Measurements from ENCODE around the gene VANGL1. TPM values are rescaled to one million over a fixed set of nuclear protein-coding genes. Genes with fewer than 3 reads are reported as not detected.
A peak's percentile ranks its signal among the peaks of the same experiment; 100 is the strongest.

Gene VANGL1
- total RNA-seq, 2 experiments from 2014 or later = 16.4 to 19.3 TPM

- no peaks in the 10 kb centered on the region for H3K27me3 Mint-ChIP-seq
- peak; percentile 47 for DNase-seq
- peaks cover 15% of the 10 kb centered on the region for H3K36me3 Mint-ChIP-seq (ENCODE audit: low read depth)
- POLR2A ChIA-PET = no interaction called here
- no peak overlapping the region for H3K27ac Mint-ChIP-seq
- H3K4me1 Mint-ChIP-seq = peaks cover 7% of the 10 kb centered on the region
- H3K9me3 Mint-ChIP-seq = no peaks in the 10 kb centered on the region
- H3K4me3 Mint-ChIP-seq = no peak overlapping the region
- CTCF ChIA-PET = no interaction called here
These were observed 7.2 kb downstream of the VANGL1 start for GRCh38 chr1:115648717-115649691.

- H3K9me3 Mint-ChIP-seq = no peaks in the 10 kb centered on the region
- peaks cover 9% of the 10 kb centered on the region for H3K4me1 Mint-ChIP-seq
- DNase-seq = no peak
- H3K36me3 Mint-ChIP-seq (ENCODE audit: low read depth) = peaks cover 17% of the 10 kb centered on the region
- ChIA-PET CTCF (no interaction called here), POLR2A (no interaction called here)
- H3K4me3 Mint-ChIP-seq = no peak overlapping the region
- H3K27ac Mint-ChIP-seq = no peak overlapping the region
- H3K27me3 Mint-ChIP-seq = no peaks in the 10 kb centered on the region
These were observed 8.2 kb downstream of the VANGL1 start for GRCh38 chr1:115649964-115650363.

- H3K4me1 Mint-ChIP-seq = peaks cover 16% of the 10 kb centered on the region
- no peak overlapping the region for H3K27ac Mint-ChIP-seq
- peaks cover 24% of the 10 kb centered on the region for H3K36me3 Mint-ChIP-seq (ENCODE audit: low read depth)
- POLR2A ChIA-PET = no interaction called here
- CTCF ChIA-PET = no interaction called here
- no peaks in the 10 kb centered on the region for H3K9me3 Mint-ChIP-seq
- no peak overlapping the region for H3K4me3 Mint-ChIP-seq
- DNase-seq = no peak
- H3K27me3 Mint-ChIP-seq = no peaks in the 10 kb centered on the region
These were observed 9.2 kb downstream of the VANGL1 start for GRCh38 chr1:115650961-115651360.

- H3K9me3 Mint-ChIP-seq = no peaks in the 10 kb centered on the region
- no peak overlapping the region for H3K4me3 Mint-ChIP-seq
- POLR2A ChIA-PET = no interaction called here
These were observed 9.6 kb downstream of the VANGL1 start for GRCh38 chr1:115651391-115651790.

GRCh38 chr1:115652236-115652788 is 10.5 kb downstream of the VANGL1 start:
- POLR2A ChIA-PET = no interaction called here
- no peak overlapping the region for H3K27ac Mint-ChIP-seq
- no peak overlapping the region for H3K4me3 Mint-ChIP-seq
- DNase-seq = no peak
- CTCF ChIA-PET = interaction anchor here (2.5 kb wide), 1 partner anchor 11 kb away, joined by 8 read pairs; no protein-coding TSS in a partner anchor
- no peaks in the 10 kb centered on the region for H3K9me3 Mint-ChIP-seq
- no peaks in the 10 kb centered on the region for H3K27me3 Mint-ChIP-seq
- H3K4me1 Mint-ChIP-seq = peaks cover 26% of the 10 kb centered on the region
- H3K36me3 Mint-ChIP-seq (ENCODE audit: low read depth) = peaks cover 29% of the 10 kb centered on the region

More at GRCh38 chr1:115651391-115651790, 9.6 kb downstream of the VANGL1 start:
- H3K36me3 Mint-ChIP-seq (ENCODE audit: low read depth) = peaks cover 24% of the 10 kb centered on the region
- H3K27me3 Mint-ChIP-seq = no peaks in the 10 kb centered on the region
- H3K27ac Mint-ChIP-seq = no peak overlapping the region
- no peak for DNase-seq
- peaks cover 20% of the 10 kb centered on the region for H3K4me1 Mint-ChIP-seq
- CTCF ChIA-PET = no interaction called here

- H3K4me3 Mint-ChIP-seq = no peak overlapping the region
- no peak for DNase-seq
- H3K27ac Mint-ChIP-seq = no peak overlapping the region
- peaks cover 26% of the 10 kb centered on the region for H3K4me1 Mint-ChIP-seq
- H3K36me3 Mint-ChIP-seq (ENCODE audit: low read depth) = peaks cover 43% of the 10 kb centered on the region
- H3K9me3 Mint-ChIP-seq = no peaks in the 10 kb centered on the region
- POLR2A ChIA-PET = no interaction called here
- no peaks in the 10 kb centered on the region for H3K27me3 Mint-ChIP-seq
- CTCF ChIA-PET = interaction anchor here (0.6 to 2.5 kb wide), 2 partner anchors 9 to 1022 kb away, joined by 3 to 8 read pairs; no protein-coding TSS in a partner anchor
These were observed 12.4 kb downstream of the VANGL1 start for GRCh38 chr1:115654125-115654524.

- Mint-ChIP-seq H3K36me3 (ENCODE audit: low read depth) (peaks cover 49% of the 10 kb centered on the region), H3K4me1 (peaks cover 26% of the 10 kb centered on the region), H3K9me3 (no peaks in the 10 kb centered on the region), H3K4me3 (no peak overlapping the region), H3K27me3 (no peaks in the 10 kb centered on the region), H3K27ac (peak overlapping the region; percentile 22)
- ChIA-PET CTCF (interaction anchor here (0.6 to 2.5 kb wide), 2 partner anchors 9 to 1023 kb away, joined by 3 to 8 read pairs; no protein-coding TSS in a partner anchor), POLR2A (no interaction called here)
- DNase-seq = no peak
These were observed 13.0 kb downstream of the VANGL1 start for GRCh38 chr1:115654663-115655305.

GRCh38 chr1:115655306-115655663 is 13.5 kb downstream of the VANGL1 start:
- H3K4me1 Mint-ChIP-seq = peaks cover 26% of the 10 kb centered on the region
- POLR2A ChIA-PET = no interaction called here
- DNase-seq = no peak

GRCh38 chr1:115655916-115656315 is 14.1 kb downstream of the VANGL1 start:
- DNase-seq = no peak
- ChIA-PET POLR2A (no interaction called here), CTCF (no interaction called here)
- peaks cover 26% of the 10 kb centered on the region for H3K4me1 Mint-ChIP-seq
- no peak overlapping the region for H3K27ac Mint-ChIP-seq
- no peaks in the 10 kb centered on the region for H3K9me3 Mint-ChIP-seq
- no peaks in the 10 kb centered on the region for H3K27me3 Mint-ChIP-seq
- H3K4me3 Mint-ChIP-seq = no peak overlapping the region
- H3K36me3 Mint-ChIP-seq (ENCODE audit: low read depth) = peaks cover 52% of the 10 kb centered on the region

More at GRCh38 chr1:115655306-115655663, 13.5 kb downstream of the VANGL1 start:
- Mint-ChIP-seq H3K4me3 (no peak overlapping the region), H3K9me3 (no peaks in the 10 kb centered on the region), H3K27me3 (no peaks in the 10 kb centered on the region), H3K36me3 (ENCODE audit: low read depth) (peaks cover 52% of the 10 kb centered on the region), H3K27ac (peak overlapping the region; percentile 68)
- CTCF ChIA-PET = no interaction called here

- H3K9me3 Mint-ChIP-seq = no peaks in the 10 kb centered on the region
- POLR2A ChIA-PET = no interaction called here
- no peak overlapping the region for H3K27ac Mint-ChIP-seq
- DNase-seq = no peak
- no peak overlapping the region for H3K4me3 Mint-ChIP-seq
- CTCF ChIA-PET = no interaction called here
- H3K27me3 Mint-ChIP-seq = no peaks in the 10 kb centered on the region
- H3K36me3 Mint-ChIP-seq (ENCODE audit: low read depth) = peaks cover 56% of the 10 kb centered on the region
- H3K4me1 Mint-ChIP-seq = peaks cover 26% of the 10 kb centered on the region
These were observed 14.8 kb downstream of the VANGL1 start for GRCh38 chr1:115656461-115657077.

- Mint-ChIP-seq H3K36me3 (ENCODE audit: low read depth) (peaks cover 50% of the 10 kb centered on the region), H3K9me3 (no peaks in the 10 kb centered on the region), H3K27me3 (no peaks in the 10 kb centered on the region), H3K27ac (no peak overlapping the region), H3K4me3 (no peak overlapping the region), H3K4me1 (peaks cover 26% of the 10 kb centered on the region)
- ChIA-PET CTCF (no interaction called here), POLR2A (no interaction called here)
- no peak for DNase-seq
These were observed 16.9 kb downstream of the VANGL1 start for GRCh38 chr1:115658646-115659045.

- Mint-ChIP-seq H3K4me3 (no peak overlapping the region), H3K27ac (no peak overlapping the region), H3K27me3 (no peaks in the 10 kb centered on the region), H3K9me3 (no peaks in the 10 kb centered on the region), H3K4me1 (peaks cover 17% of the 10 kb centered on the region), H3K36me3 (ENCODE audit: low read depth) (peaks cover 51% of the 10 kb centered on the region)
- ChIA-PET POLR2A (no interaction called here), CTCF (interaction anchor here (0.6 to 1.1 kb wide), 3 partner anchors 13 to 1053 kb away, joined by 4 to 6 read pairs (median 4); no protein-coding TSS in a partner anchor)
- no peak for DNase-seq
These were observed 18.4 kb downstream of the VANGL1 start for GRCh38 chr1:115660151-115660550.

GRCh38 chr1:115661157-115661556 is 19.4 kb downstream of the VANGL1 start:
- Mint-ChIP-seq H3K4me1 (peaks cover 9% of the 10 kb centered on the region), H3K4me3 (no peak overlapping the region), H3K27me3 (no peaks in the 10 kb centered on the region), H3K9me3 (no peaks in the 10 kb centered on the region), H3K36me3 (ENCODE audit: low read depth) (peaks cover 55% of the 10 kb centered on the region), H3K27ac (no peak overlapping the region)
- no peak for DNase-seq
- POLR2A ChIA-PET = no interaction called here
- CTCF ChIA-PET = no interaction called here
